Mucosa of rectum (tissue), 2 donors: ENCODE measurements around the gene CLIP4.

ENCODE experiments used
- H3K27ac ChIP-seq, 2 donors: one replicate each; pipeline ENCODE4 v1.7.0; 2013; ENCODE audit warnings: inconsistent platforms in 2 of 2, low read depth in 2 of 2, low read length in 2 of 2
- H3K27me3 ChIP-seq, 2 donors: one replicate each; pipeline ENCODE4 v1.7.0; 2013; ENCODE audit warnings: low read length in 2 of 2; ENCODE audit not compliant: control insufficient read depth in 2 of 2, insufficient read depth in 2 of 2
- H3K36me3 ChIP-seq, 2 donors: one replicate each; pipeline ENCODE4 v1.7.0; 2013; ENCODE audit warnings: low read length in 2 of 2; ENCODE audit not compliant: control insufficient read depth in 2 of 2, insufficient read depth in 2 of 2
- H3K4me1 ChIP-seq, 2 donors: one replicate each; pipeline ENCODE4 v1.7.0; 2013; ENCODE audit warnings: low read length in 2 of 2, mild to moderate bottlenecking in 1 of 2; ENCODE audit not compliant: control insufficient read depth in 2 of 2, insufficient read depth in 2 of 2
- H3K4me3 ChIP-seq, 2 donors: one replicate each; pipeline ENCODE4 v1.7.0; 2013; ENCODE audit warnings: low read length in 2 of 2
- H3K9ac ChIP-seq, 2 donors: one replicate each; pipeline ENCODE4 v1.7.0; 2013; ENCODE audit warnings: low read length in 2 of 2, low read depth in 1 of 2, mild to moderate bottlenecking in 1 of 2
- H3K9me3 ChIP-seq, 2 donors: one replicate each; pipeline ENCODE4 v1.7.0; 2013; ENCODE audit warnings: low read length in 2 of 2; ENCODE audit not compliant: control insufficient read depth in 2 of 2
- donor health status: healthy.
- donor health status: Normal muscosa, but diverticular disease.

Gene CLIP4

GRCh38 chr2:29224693-29225551 is 109.7 kb downstream of the CLIP4 start:
- Histone ChIP-seq H3K27ac (no peak overlapping the region), H3K27me3 (peaks cover 0 to 3% of the 10 kb centered on the region in 2 donors)

GRCh38 chr2:29225814-29226213 is 110.6 kb downstream of the CLIP4 start:
- Histone ChIP-seq H3K4me1 (no peaks in the 10 kb centered on the region), H3K9me3 (no peaks in the 10 kb centered on the region), H3K9ac (no peak overlapping the region), H3K27ac (no peak overlapping the region), H3K4me3 (no peak overlapping the region), H3K36me3 (no peaks in the 10 kb centered on the region), H3K27me3 (peaks cover 0 to 3% of the 10 kb centered on the region in 2 donors)

More at GRCh38 chr2:29224693-29225551, 109.7 kb downstream of the CLIP4 start:
- Histone ChIP-seq H3K9ac (no peak overlapping the region), H3K36me3 (no peaks in the 10 kb centered on the region), H3K9me3 (no peaks in the 10 kb centered on the region), H3K4me3 (no peak overlapping the region), H3K4me1 (no peaks in the 10 kb centered on the region)

- Histone ChIP-seq H3K4me3 (no peak overlapping the region), H3K4me1 (no peaks in the 10 kb centered on the region), H3K9me3 (no peaks in the 10 kb centered on the region), H3K9ac (no peak overlapping the region), H3K27me3 (peaks cover 0 to 3% of the 10 kb centered on the region in 2 donors), H3K27ac (no peak overlapping the region), H3K36me3 (no peaks in the 10 kb centered on the region)
Measured at GRCh38 chr2:29226375-29226774, 111.2 kb downstream of the CLIP4 start.

GRCh38 chr2:29226808-29227207 is 111.6 kb downstream of the CLIP4 start:
- no peak overlapping the region for H3K27ac ChIP-seq
- no peaks in the 10 kb centered on the region for H3K4me1 ChIP-seq
- H3K9ac ChIP-seq: no peak overlapping the region
- H3K4me3 ChIP-seq: no peak overlapping the region
- peaks cover 0 to 3% of the 10 kb centered on the region in 2 donors for H3K27me3 ChIP-seq
- no peaks in the 10 kb centered on the region for H3K36me3 ChIP-seq
- no peaks in the 10 kb centered on the region for H3K9me3 ChIP-seq

GRCh38 chr2:29227935-29228675 is 112.9 kb downstream of the CLIP4 start:
- H3K27me3 ChIP-seq: peaks cover 0 to 6% of the 10 kb centered on the region in 2 donors
- no peak overlapping the region for H3K4me3 ChIP-seq
- H3K9ac ChIP-seq: no peak overlapping the region
- no peaks in the 10 kb centered on the region for H3K4me1 ChIP-seq
- no peaks in the 10 kb centered on the region for H3K9me3 ChIP-seq
- no peaks in the 10 kb centered on the region for H3K36me3 ChIP-seq
- H3K27ac ChIP-seq: no peak overlapping the region

- Histone ChIP-seq H3K9ac (no peak overlapping the region), H3K4me3 (no peak overlapping the region), H3K36me3 (no peaks in the 10 kb centered on the region), H3K9me3 (no peaks in the 10 kb centered on the region), H3K27me3 (peaks cover 0 to 6% of the 10 kb centered on the region in 2 donors), H3K27ac (no peak overlapping the region), H3K4me1 (no peaks in the 10 kb centered on the region)
Measured at GRCh38 chr2:29228947-29229346, 113.7 kb downstream of the CLIP4 start.

- H3K9me3 ChIP-seq: no peaks in the 10 kb centered on the region
- H3K9ac ChIP-seq: no peak overlapping the region
- peaks cover 0 to 6% of the 10 kb centered on the region in 2 donors for H3K27me3 ChIP-seq
- no peak overlapping the region for H3K4me3 ChIP-seq
- no peaks in the 10 kb centered on the region for H3K4me1 ChIP-seq
- no peaks in the 10 kb centered on the region for H3K36me3 ChIP-seq
- no peak overlapping the region for H3K27ac ChIP-seq
Measured at GRCh38 chr2:29229640-29230039, 114.4 kb downstream of the CLIP4 start.

- Histone ChIP-seq H3K9me3 (no peaks in the 10 kb centered on the region), H3K9ac (no peak overlapping the region), H3K27ac (no peak overlapping the region), H3K36me3 (no peaks in the 10 kb centered on the region), H3K4me1 (no peaks in the 10 kb centered on the region), H3K27me3 (peaks cover 0 to 6% of the 10 kb centered on the region in 2 donors), H3K4me3 (no peak overlapping the region)
Measured at GRCh38 chr2:29232041-29232440, 116.8 kb downstream of the CLIP4 start.

GRCh38 chr2:29233428-29233827 is 118.2 kb downstream of the CLIP4 start:
- H3K9ac ChIP-seq: no peak overlapping the region
- no peaks in the 10 kb centered on the region for H3K9me3 ChIP-seq
- peaks cover 0 to 3% of the 10 kb centered on the region in 2 donors for H3K27me3 ChIP-seq
- H3K4me1 ChIP-seq: no peaks in the 10 kb centered on the region
- no peak overlapping the region for H3K4me3 ChIP-seq
- H3K36me3 ChIP-seq: no peaks in the 10 kb centered on the region
- H3K27ac ChIP-seq: no peak overlapping the region

- Histone ChIP-seq H3K9ac (no peak overlapping the region), H3K27ac (no peak overlapping the region), H3K27me3 (peaks cover 0 to 3% of the 10 kb centered on the region in 2 donors), H3K4me3 (no peak overlapping the region), H3K9me3 (no peaks in the 10 kb centered on the region), H3K4me1 (no peaks in the 10 kb centered on the region), H3K36me3 (no peaks in the 10 kb centered on the region)
Measured at GRCh38 chr2:29235411-29235810, 120.2 kb downstream of the CLIP4 start.
